ENCODE results near the gene SLC6A13. TPM values are rescaled to one million over a fixed set of nuclear protein-coding genes. Genes with fewer than 3 reads are reported as not detected.

Gene SLC6A13
- total and polyA plus RNA-seq, 12 donors: 0.87 to 6.1 (median 3.2) TPM

- no peaks in the 10 kb centered on the region for H3K9me3 ChIP-seq
- H3K36me3 ChIP-seq: no peaks in the 10 kb centered on the region
- no peak within 1 kb of the TSS for H3K27ac ChIP-seq
- WGBS, 2 donors: 44 to 52% methylated on average over 14 of the region's 14 CpGs
- no peak for DNase-seq
- peaks cover 0 to 18% (median 12%) of the 10 kb centered on the region in 7 donors for H3K27me3 ChIP-seq
- H3K4me1 ChIP-seq: peaks cover 0 to 26% (median 0%) of the 10 kb centered on the region in 9 donors
- peak within 1 kb of the TSS in 1 of 10 donors; percentile 38 for H3K4me3 ChIP-seq
- peak in 2 of 8 donors; percentile 23 to 29 for ATAC-seq
- intact Hi-C loops (cut with DNase I): no loop called here
- no peak for TF ChIP-seq CTCF (IDR thresholded peaks at IDR 0.05)
These were observed 48.5 kb downstream of the SLC6A13 start, which contains the start of gene SLC6A12 for GRCh38 chr12:214003-214741. SLC6A12 (minus strand) TSS chr12:214157; CDS start chr12:209986, 4,171 bp downstream.

- no peaks in the 10 kb centered on the region for H3K9me3 ChIP-seq
- 59 to 71% methylated on average over 12 of the region's 12 CpGs for WGBS, 2 donors
- TF ChIP-seq CTCF (IDR thresholded peaks at IDR 0.05): no peak
- H3K4me3 ChIP-seq: peak overlapping the region in 1 of 10 donors; percentile 38
- peaks cover 0 to 26% (median 0%) of the 10 kb centered on the region in 9 donors for H3K4me1 ChIP-seq
- intact Hi-C loops (cut with DNase I): no loop called here
- H3K27ac ChIP-seq: no peak overlapping the region
- no peaks in the 10 kb centered on the region for H3K36me3 ChIP-seq
- peaks cover 0 to 18% (median 12%) of the 10 kb centered on the region in 7 donors for H3K27me3 ChIP-seq
- peak in 3 of 8 donors; percentile 7 to 19 (median 19) for ATAC-seq
- no peak for DNase-seq
These were observed 49.1 kb downstream of the SLC6A13 start for GRCh38 chr12:213527-213932.

- peak overlapping the region in 2 of 10 donors; percentile 8 to 38 for H3K4me3 ChIP-seq
- WGBS, 2 donors: 59 to 65% methylated on average over 22 of the region's 22 CpGs
- H3K4me1 ChIP-seq: peaks cover 0 to 26% (median 0%) of the 10 kb centered on the region in 9 donors
- TF ChIP-seq CTCF (IDR thresholded peaks at IDR 0.05): no peak
- DNase-seq (peak in 1 of 2 donors; percentile 45), ATAC-seq (peak in 3 of 8 donors; percentile 9 to 44 (median 19))
- intact Hi-C loops (cut with DNase I): no loop called here
- H3K27ac ChIP-seq: peak overlapping the region in 1 of 10 donors; percentile 78
- H3K27me3 ChIP-seq: peaks cover 0 to 18% (median 12%) of the 10 kb centered on the region in 7 donors
- H3K36me3 ChIP-seq: no peaks in the 10 kb centered on the region
- H3K9me3 ChIP-seq: no peaks in the 10 kb centered on the region
These were observed 49.7 kb downstream of the SLC6A13 start for GRCh38 chr12:212715-213526.

- ATAC-seq (peak in 1 of 8 donors; percentile 23), DNase-seq (no peak)
- H3K4me1 ChIP-seq: peaks cover 0 to 26% (median 0%) of the 10 kb centered on the region in 9 donors
- H3K4me3 ChIP-seq: peak overlapping the region in 2 of 10 donors; percentile 8 to 38
- intact Hi-C loops (cut with DNase I): no loop called here
- H3K9me3 ChIP-seq: no peaks in the 10 kb centered on the region
- H3K27ac ChIP-seq: peak overlapping the region in 1 of 10 donors; percentile 78
- WGBS, 2 donors: 79 to 88% methylated on average over 8 of the region's 8 CpGs
- peaks cover 0 to 18% (median 12%) of the 10 kb centered on the region in 7 donors for H3K27me3 ChIP-seq
- H3K36me3 ChIP-seq: no peaks in the 10 kb centered on the region
- TF ChIP-seq CTCF (IDR thresholded peaks at IDR 0.05): no peak
These were observed 50.3 kb downstream of the SLC6A13 start for GRCh38 chr12:212415-212714.

Data from heart right ventricle (tissue), 16 donors.